ENCODE results near the gene GPRC5D. TPM values are rescaled to one million over a fixed set of nuclear protein-coding genes. Genes with fewer than 3 reads are reported as not detected.

GPRC5D gene
- total RNA-seq, 1 donor from 2014 or later, result 0.35 TPM

GRCh38 chr12:12960639-12961209 is 8.8 kb upstream of the GPRC5D start:
- Mint-ChIP-seq H3K27me3 (peaks cover 4% of the 10 kb centered on the region), H3K36me3 (ENCODE audit: low read depth) (no peaks in the 10 kb centered on the region), H3K4me1 (no peaks in the 10 kb centered on the region), H3K9me3 (no peaks in the 10 kb centered on the region), H3K27ac (no peak overlapping the region), H3K4me3 (no peak overlapping the region)
- DNase-seq (no peak), ATAC-seq (ENCODE audit: low read depth) (no peak)
- ChIA-PET CTCF (interaction anchor here (1.8 kb wide), 1 partner anchor 45 kb away, joined by 5 read pairs; no protein-coding TSS in a partner anchor), POLR2A (no interaction called here)
- TF ChIP-seq CTCF (IDR thresholded peaks at IDR 0.05), result no peak
- intact Hi-C loops (cut with micrococcal nuclease), result no loop called here

GRCh38 chr12:12958886-12959285 is 6.9 kb upstream of the GPRC5D start:
- no peaks in the 10 kb centered on the region for H3K36me3 Mint-ChIP-seq (ENCODE audit: low read depth)
- no peak for DNase-seq
- H3K4me1 Mint-ChIP-seq, result no peaks in the 10 kb centered on the region
- ChIA-PET POLR2A (no interaction called here), CTCF (no interaction called here)
- ATAC-seq (ENCODE audit: low read depth), result no peak
- H3K27ac Mint-ChIP-seq, result no peak overlapping the region
- H3K9me3 Mint-ChIP-seq, result no peaks in the 10 kb centered on the region
- H3K4me3 Mint-ChIP-seq, result no peak overlapping the region
- H3K27me3 Mint-ChIP-seq, result peaks cover 4% of the 10 kb centered on the region
- no peak for TF ChIP-seq CTCF (IDR thresholded peaks at IDR 0.05)
- intact Hi-C loops (cut with micrococcal nuclease), result no loop called here

GRCh38 chr12:12954878-12955625 is 3.1 kb upstream of the GPRC5D start:
- Mint-ChIP-seq H3K4me1 (no peaks in the 10 kb centered on the region), H3K27me3 (peaks cover 12% of the 10 kb centered on the region), H3K27ac (no peak overlapping the region), H3K4me3 (no peak overlapping the region), H3K36me3 (ENCODE audit: low read depth) (no peaks in the 10 kb centered on the region), H3K9me3 (no peaks in the 10 kb centered on the region)
- ATAC-seq (ENCODE audit: low read depth), result no peak
- TF ChIP-seq CTCF (IDR thresholded peaks at IDR 0.05), result no peak
- ChIA-PET CTCF (interaction anchor here (0.6 kb wide), 1 partner anchor 243 kb away, joined by 3 read pairs; no protein-coding TSS in a partner anchor), POLR2A (no interaction called here)
- intact Hi-C loops (cut with micrococcal nuclease), result no loop called here
- no peak for DNase-seq

GRCh38 chr12:12954356-12954755 is 2.4 kb upstream of the GPRC5D start:
- no peak overlapping the region for H3K4me3 Mint-ChIP-seq
- no peak for DNase-seq
- ChIA-PET POLR2A (no interaction called here), CTCF (no interaction called here)
- H3K9me3 Mint-ChIP-seq, result no peaks in the 10 kb centered on the region
- no peak overlapping the region for H3K27ac Mint-ChIP-seq
- no peak for TF ChIP-seq CTCF (IDR thresholded peaks at IDR 0.05)
- peaks cover 18% of the 10 kb centered on the region for H3K27me3 Mint-ChIP-seq
- ATAC-seq (ENCODE audit: low read depth), result no peak
- H3K4me1 Mint-ChIP-seq, result no peaks in the 10 kb centered on the region
- no peaks in the 10 kb centered on the region for H3K36me3 Mint-ChIP-seq (ENCODE audit: low read depth)
- intact Hi-C loops (cut with micrococcal nuclease), result no loop called here

- Mint-ChIP-seq H3K4me3 (no peak overlapping the region), H3K9me3 (no peaks in the 10 kb centered on the region), H3K36me3 (ENCODE audit: low read depth) (no peaks in the 10 kb centered on the region), H3K27ac (no peak overlapping the region), H3K27me3 (peaks cover 18% of the 10 kb centered on the region), H3K4me1 (no peaks in the 10 kb centered on the region)
- ChIA-PET POLR2A (no interaction called here), CTCF (no interaction called here)
- DNase-seq (no peak), ATAC-seq (ENCODE audit: low read depth) (no peak)
- no peak for TF ChIP-seq CTCF (IDR thresholded peaks at IDR 0.05)
- intact Hi-C loops (cut with micrococcal nuclease), result no loop called here
Measured at GRCh38 chr12:12951504-12951903, 466 bp downstream of the GPRC5D start.

All from activated B cell treated with CpG ODN at 0.5 μM for 24 hours (primary cell).